K562 (cell line): ENCODE results near the gene WDR64. TPM values are rescaled to one million over a fixed set of nuclear protein-coding genes. Genes with fewer than 3 reads are reported as not detected.

Source experiments
- CSDE1 ChIP-seq, 2 experiments: fragments of 450-650 bp; IDR thresholded peaks; 2 replicates each; pipeline ENCODE4 v1.6.1; 2016; ENCODE audit warnings: mild to moderate bottlenecking in 1 of 2
- CTBP1 ChIP-seq: fragments of 450-650 bp; IDR thresholded peaks from 2 replicates; pipeline ENCODE4 v1.6.1; 2016; ENCODE audit warnings: borderline replicate concordance
- GABPA ChIP-seq: fragments of 200-800 bp; sonication (Bioruptor generic); conservative IDR thresholded peaks from 2 replicates; pipeline ENCODE4 v1.6.1; 2016; ENCODE audit warnings: low read depth, missing genetic modification characterization, missing compliant biosample characterization
- GTF2B ChIP-seq: IDR thresholded peaks from 2 replicates; pipeline ENCODE4 v1.6.1; 2011; ENCODE audit not compliant: insufficient read length; ENCODE audit errors: extremely low read depth
- GTF2E2 ChIP-seq: fragments of 200-800 bp; sonication (Bioruptor generic); IDR thresholded peaks from 2 replicates; pipeline ENCODE4 v1.6.1; 2016; ENCODE audit warnings: missing genetic modification characterization, missing compliant biosample characterization
- HDGF ChIP-seq: fragments of 450-650 bp; IDR thresholded peaks from 2 replicates; pipeline ENCODE4 v1.6.1; 2016
- ILK ChIP-seq: fragments of 450-650 bp; IDR thresholded peaks from 2 replicates; pipeline ENCODE4 v1.6.1; 2016; ENCODE audit warnings: missing genetic modification characterization, low read depth, mild to moderate bottlenecking, missing compliant biosample characterization, moderate library complexity, borderline replicate concordance
- JUNB ChIP-seq: fragments of 450-650 bp; formaldehyde crosslinking; conservative IDR thresholded peaks from 2 replicates; pipeline ENCODE4 v1.4.0; 2020; ENCODE audit warnings: mild to moderate bottlenecking
- KLF1 ChIP-seq: fragments of 450-650 bp; IDR thresholded peaks from 2 replicates; pipeline ENCODE4 v1.6.1; 2016; ENCODE audit warnings: missing genetic modification characterization, missing compliant biosample characterization
- MAFG ChIP-seq: fragments of 450-650 bp; conservative IDR thresholded peaks from 2 replicates; pipeline ENCODE4 v1.6.1; 2016; ENCODE audit warnings: missing genetic modification characterization, missing compliant biosample characterization
- MYC ChIP-seq, 2 experiments: fragments of 250-450 bp in 1 of 2; sonication (Bioruptor Pico) in 1 of 2; IDR thresholded peaks; 2 replicates each; pipeline versions ENCODE4 v1.5.1 to v1.6.1; 2012 to 2021; ENCODE audit warnings: low read depth in 2 of 2, borderline replicate concordance in 1 of 2, improper control_type of control experiment in 1 of 2, low read length in 1 of 2, mild to moderate bottlenecking in 1 of 2, moderate library complexity in 1 of 2
- NCOA6 ChIP-seq: fragments of 450-650 bp; IDR thresholded peaks from 2 replicates; pipeline ENCODE4 v1.6.1; 2017; ENCODE audit warnings: mild to moderate bottlenecking
- NFRKB ChIP-seq: fragments of 450-650 bp; IDR thresholded peaks from 2 replicates; pipeline ENCODE4 v1.6.1; 2016; ENCODE audit warnings: low read depth
- PBX2 ChIP-seq, 2 experiments: IDR thresholded peaks in 1 of 2; conservative IDR thresholded peaks in 1 of 2; 2 replicates each; pipeline ENCODE4 v1.6.1; 2016; ENCODE audit warnings: low read depth in 2 of 2, mild to moderate bottlenecking in 1 of 2, missing compliant biosample characterization in 1 of 2, missing genetic modification characterization in 1 of 2, moderate library complexity in 1 of 2
- PTRF ChIP-seq: fragments of 450-650 bp; IDR thresholded peaks from 2 replicates; pipeline ENCODE4 v1.6.1; 2016; ENCODE audit warnings: mild to moderate bottlenecking, missing genetic modification characterization, missing compliant biosample characterization
- SIN3B ChIP-seq: fragments of 450-650 bp; IDR thresholded peaks from 2 replicates; pipeline ENCODE4 v1.6.1; 2017; ENCODE audit warnings: low read depth, mild to moderate bottlenecking, moderate library complexity
- SP1 ChIP-seq: sonication (generic); formaldehyde crosslinking; IDR thresholded peaks from 2 replicates; pipeline ENCODE4 v1.8.1; 2022; ENCODE audit warnings: mild to moderate bottlenecking, missing genetic modification reagents
- TEAD1 ChIP-seq, 2 experiments: fragments of 450-650 bp in 1 of 2; sonication (generic) in 1 of 2; formaldehyde crosslinking; IDR thresholded peaks; 2 replicates each; pipeline versions ENCODE4 v1.4.0 to v1.8.0; 2020 to 2022; ENCODE audit warnings: mild to moderate bottlenecking in 2 of 2, missing genetic modification reagents in 1 of 2
- ZBTB7A ChIP-seq: IDR thresholded peaks from 2 replicates; pipeline ENCODE4 v1.6.1; 2011; ENCODE audit warnings: low read depth, mild to moderate bottlenecking, low read length, moderate library complexity, borderline replicate concordance; ENCODE audit not compliant: control insufficient read depth
- ZC3H11A ChIP-seq: IDR thresholded peaks from 2 replicates; pipeline ENCODE4 v1.6.1; 2012; ENCODE audit warnings: low read depth, low read length, improper control_type of control experiment
- ZC3H4 ChIP-seq: sonication (generic); formaldehyde crosslinking; IDR thresholded peaks from 2 replicates; pipeline ENCODE4 v1.9.0; 2021; ENCODE audit warnings: missing genetic modification reagents, borderline replicate concordance
- ZKSCAN1 ChIP-seq: fragments of 150-350 bp; IDR thresholded peaks from 2 replicates; pipeline ENCODE4 v1.6.1; 2016; ENCODE audit warnings: low read depth, low read length
- ZNF133 ChIP-seq: fragments of 250-450 bp; sonication (Bioruptor Pico); IDR thresholded peaks from 2 replicates; pipeline ENCODE4 v1.4.0; 2020; ENCODE audit warnings: mild to moderate bottlenecking
- polyA plus RNA-seq, 8 experiments: library from polyadenylated mRNA; depleted of rRNA in 4 of 8; stranded (reverse) in 5 of 8; unstranded in 3 of 8; fragments of >200 nt; fragmentation: Nextera tagmentation in 2 of 8; fragmentation: Illumina TruSeq in 1 of 8; extraction: Ambion mirVana in 2 of 8; extraction: Trizol in 1 of 8; gene quantifications; 2 replicates each; pipeline versions ENCODE4 v1.2.1 to v1.2.3, GENCODE V29; 2011 to 2014; ENCODE audit warnings: inconsistent platforms in 1 of 8, missing spikeins in 1 of 8
- total RNA-seq, 7 experiments: library from RNA; depleted of rRNA in 6 of 7; stranded (reverse); fragments of >200 nt in 6 of 7; fragmentation: Illumina TruSeq in 2 of 7; extraction: Trizol in 2 of 7; gene quantifications; 2 replicates each; pipeline versions ENCODE4 v1.2.1 to v1.2.3, GENCODE V29; 2011 to 2021; ENCODE audit warnings: low replicate concordance in 1 of 7

Gene WDR64
- total and polyA plus RNA-seq, 9 of the 15 experiments (the other 6 are each of a cell fraction or from before 2014, with no cell fraction given): 0.06 to 0.29 (median 0.19) TPM; not detected in 5

GRCh38 chr1:241847796-241848685, 196.0 kb downstream of the WDR64 start, which contains the start of gene EXO1 (continued):
- peak; percentile 60; the same call in 1 of the 2 replicates for TF ChIP-seq MYC (IDR thresholded peaks at IDR 0.05; ENCODE audit: low read depth, low read length)
- peak; percentile 18; the same call in 1 of the 2 replicates for TF ChIP-seq MYC (CRISPR knock-in tag; IDR thresholded peaks at IDR 0.05; ENCODE audit: borderline replicate concordance, low read depth)
- peak; percentile 37 for TF ChIP-seq MAFG (tag)
- 0 out of 2 replicates have a peak, but pooled peaks have one; percentile 44 for TF ChIP-seq ZC3H11A
- peak; percentile 27; the same call in 1 of the 2 replicates for TF ChIP-seq ZKSCAN1
- TF ChIP-seq SP1 (CRISPR knock-in tag): peak; percentile 99
- TF ChIP-seq NCOA6: peak; percentile 63
- TF ChIP-seq KLF1 (tag): peak; percentile 76
- TF ChIP-seq JUNB (CRISPR knock-in tag): no peak
- no peak for TF ChIP-seq ILK (tag)
- peak; percentile 32; the same call in 1 of the 2 replicates for TF ChIP-seq NFRKB
- no peak for TF ChIP-seq ZC3H4 (CRISPR knock-in tag)
- TF ChIP-seq CSDE1 (IDR thresholded peaks at IDR 0.05): peak in 1 of 2 experiments; percentile 57; a peak in 2 of 4 replicates
- TF ChIP-seq GTF2E2 (tag): peak; percentile 94
- 0 out of 2 replicates have a peak, but pooled peaks have one; percentile 25 for TF ChIP-seq ZNF133 (CRISPR knock-in tag)
- no peak for TF ChIP-seq GTF2B
- peak; percentile 73; the same call in 1 of the 2 replicates for TF ChIP-seq CTBP1
- TF ChIP-seq PBX2 (CRISPR knock-in tag; IDR thresholded peaks at IDR 0.05; ENCODE audit: low read depth): no peak
- TF ChIP-seq PBX2 (tag; conservative IDR thresholded peaks at IDR 0.05; ENCODE audit: low read depth): no peak
- peak; percentile 88 for TF ChIP-seq ZBTB7A
- TF ChIP-seq GABPA: peak; percentile 97
- peak; percentile 80 for TF ChIP-seq SIN3B
- no peak for TF ChIP-seq PTRF (tag)
- TF ChIP-seq TEAD1 (CRISPR knock-in tag; IDR thresholded peaks at IDR 0.05): peak; percentile 24 to 91; a peak in 1 of 4 replicates
- TF ChIP-seq HDGF: no peak
